GM10847 (cell line): ENCODE measurements around the gene SYPL1.

ENCODE experiments used
- POLR2A ChIP-seq: IDR thresholded peaks from 2 replicates; pipeline ENCODE4 v1.6.1; 2011; ENCODE audit not compliant: insufficient read length; ENCODE audit errors: extremely low read depth

The SYPL1 gene

DNA sequence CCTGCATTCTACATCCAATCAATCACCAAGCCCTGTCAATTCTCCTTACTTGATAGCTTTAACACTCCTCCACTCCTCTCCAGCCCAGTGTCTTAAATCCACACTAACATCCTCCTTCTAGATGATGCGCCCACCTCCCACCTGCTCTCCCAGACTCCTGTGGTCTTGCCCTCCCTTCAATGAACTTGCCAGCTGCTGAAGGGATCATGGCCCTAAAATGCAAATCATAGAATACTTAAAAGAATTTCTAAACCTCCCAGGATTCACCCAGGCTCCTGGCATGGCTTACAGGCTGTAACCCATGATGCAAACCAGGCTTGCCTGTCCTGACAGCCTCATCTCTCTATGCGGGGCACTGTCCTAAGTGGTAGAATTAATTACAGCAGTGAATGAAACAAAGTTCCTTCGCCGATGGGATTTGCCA, 43.6 kb downstream of the SYPL1 start:
- TF ChIP-seq POLR2A: no peak

DNA sequence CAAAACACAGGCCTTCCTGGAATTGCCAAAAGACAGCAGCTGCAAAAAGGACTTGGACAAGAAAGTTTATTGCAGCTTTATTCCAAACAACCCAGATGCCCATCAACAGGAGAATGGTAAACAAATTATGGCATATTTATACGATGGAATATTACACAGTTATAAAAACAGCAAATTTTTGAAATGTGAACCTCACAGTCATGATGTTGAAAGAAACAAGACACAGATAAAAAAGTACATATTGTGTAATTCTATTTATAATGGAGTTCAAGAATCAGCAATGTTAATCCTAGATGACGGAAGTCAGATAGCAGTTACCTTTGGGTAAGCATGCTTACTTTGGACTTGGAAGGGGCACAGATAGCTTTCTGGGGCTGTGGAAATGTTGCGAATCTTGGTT, 44.4 kb downstream of the SYPL1 start:
- no peak for TF ChIP-seq POLR2A

DNA sequence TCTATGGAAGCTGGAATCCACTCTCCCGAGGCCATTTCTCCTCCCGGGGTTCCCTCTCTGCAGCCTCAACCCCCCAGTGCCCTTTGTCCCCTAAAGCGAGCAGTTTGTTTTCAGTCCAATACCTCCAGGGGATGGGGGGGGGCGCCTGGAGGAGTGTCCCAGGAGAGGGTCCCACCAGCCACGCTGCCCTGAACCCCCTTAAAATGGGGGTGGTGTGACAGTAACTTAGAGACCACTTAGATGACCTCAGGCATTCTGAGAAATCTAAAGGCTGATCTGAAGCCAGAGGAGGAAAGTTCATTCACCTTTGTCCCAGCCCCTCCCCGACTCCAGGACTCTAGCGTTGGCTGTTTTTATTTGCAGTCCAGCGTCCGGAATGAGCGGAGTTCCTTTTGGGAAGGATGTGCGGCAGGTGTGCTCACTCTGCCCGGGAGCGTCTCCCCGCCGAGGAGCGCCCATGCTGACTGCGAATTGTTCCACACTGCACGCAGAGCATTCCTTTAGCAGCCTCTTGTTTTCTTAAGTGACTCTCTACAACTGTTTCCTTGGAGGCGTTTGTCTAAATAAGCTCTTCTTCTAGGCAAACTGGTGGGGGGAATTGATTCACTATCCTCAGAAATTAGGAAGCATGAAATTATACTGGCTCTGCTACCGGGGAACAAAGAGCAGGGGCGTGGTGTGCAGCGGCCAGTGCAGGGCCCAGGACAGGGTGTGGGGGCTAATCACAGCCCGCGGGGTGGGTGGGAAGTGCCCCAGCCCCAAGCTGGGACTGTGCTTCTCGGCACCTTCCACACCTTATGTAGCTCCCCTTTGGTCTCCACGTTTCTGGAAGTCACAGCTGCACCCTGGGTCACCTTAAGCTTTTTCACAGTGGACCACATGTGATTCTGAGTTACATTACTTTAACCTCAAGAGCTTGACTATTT, 46.3 kb downstream of the SYPL1 start:
- no peak for TF ChIP-seq POLR2A

DNA sequence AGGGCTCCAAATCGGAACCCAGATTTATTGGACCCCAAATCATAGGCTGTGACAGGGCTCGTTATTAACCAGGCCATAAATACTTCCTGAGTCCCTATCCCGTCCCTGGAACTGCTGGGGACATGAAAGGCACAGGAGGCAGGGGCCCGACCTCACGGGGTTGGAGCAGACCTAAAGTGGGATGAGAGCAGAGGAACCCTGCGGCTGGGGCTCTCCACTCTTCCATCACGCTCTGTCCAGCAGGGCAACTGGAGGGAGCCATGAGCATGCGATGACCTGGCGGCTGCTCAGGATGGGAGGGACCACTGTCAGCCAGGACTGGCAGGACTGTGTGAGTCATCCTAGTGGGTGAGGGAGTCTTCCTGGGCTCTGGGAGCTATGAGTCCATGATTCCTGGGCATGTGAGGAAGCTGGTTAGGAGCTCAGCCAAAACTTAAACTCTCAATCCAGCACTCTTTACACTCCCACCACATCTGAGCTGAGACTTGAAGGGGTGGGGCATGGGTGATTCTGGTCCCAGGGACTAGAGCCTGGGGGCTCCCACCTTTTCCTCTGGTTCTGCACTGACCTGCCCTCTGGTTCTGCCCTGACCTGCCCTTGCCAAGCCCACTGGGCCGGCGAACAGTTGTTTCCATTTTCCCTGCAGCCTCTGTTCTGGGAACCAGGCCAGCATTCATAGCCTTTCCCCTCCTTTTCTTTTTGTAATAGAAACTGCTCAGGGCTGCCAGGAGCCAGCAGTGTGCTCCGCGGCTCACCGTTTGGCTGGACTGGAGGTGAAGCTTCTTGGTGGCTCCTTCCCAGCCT, 47.1 kb downstream of the SYPL1 start:
- no peak for TF ChIP-seq POLR2A

DNA sequence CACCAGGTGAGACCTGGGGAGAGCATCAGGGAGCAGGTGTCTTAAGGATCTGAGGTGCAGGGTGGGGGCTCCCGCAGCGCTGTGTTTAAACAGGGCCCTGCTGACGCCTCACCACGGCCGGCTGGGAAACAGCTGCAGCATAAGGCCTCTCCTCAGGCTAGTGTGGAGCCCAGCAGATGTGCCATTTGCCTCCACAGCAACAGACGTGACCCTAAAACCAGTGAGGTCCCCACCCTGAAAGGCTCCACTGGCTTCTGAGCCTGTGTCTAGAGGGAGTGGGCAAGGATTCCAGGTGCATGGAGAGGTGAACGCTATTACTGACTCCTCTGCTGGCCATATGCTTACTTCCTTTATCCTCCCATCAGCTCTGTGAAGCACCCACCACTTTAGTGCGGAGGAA, 47.8 kb downstream of the SYPL1 start:
- no peak for TF ChIP-seq POLR2A

DNA sequence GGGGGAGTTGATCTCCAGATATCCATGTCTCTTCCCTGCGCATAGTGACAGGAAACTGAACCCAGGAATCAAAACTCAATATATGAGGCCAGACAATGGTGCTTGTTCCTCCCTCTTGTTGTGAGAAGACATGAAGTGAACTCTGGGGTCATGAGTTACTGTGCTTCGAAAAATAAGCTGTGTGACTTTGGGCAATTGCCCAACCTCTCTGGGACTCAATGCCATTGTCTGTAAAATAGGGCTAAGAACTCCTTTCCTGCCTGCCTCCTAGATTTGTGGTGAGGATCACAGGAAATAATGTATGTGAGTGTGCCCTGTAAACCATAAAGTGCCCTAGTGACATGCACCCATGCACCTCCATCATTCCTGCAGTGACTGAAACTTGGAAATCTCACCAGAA, 48.4 kb downstream of the SYPL1 start:
- no peak for TF ChIP-seq POLR2A

DNA sequence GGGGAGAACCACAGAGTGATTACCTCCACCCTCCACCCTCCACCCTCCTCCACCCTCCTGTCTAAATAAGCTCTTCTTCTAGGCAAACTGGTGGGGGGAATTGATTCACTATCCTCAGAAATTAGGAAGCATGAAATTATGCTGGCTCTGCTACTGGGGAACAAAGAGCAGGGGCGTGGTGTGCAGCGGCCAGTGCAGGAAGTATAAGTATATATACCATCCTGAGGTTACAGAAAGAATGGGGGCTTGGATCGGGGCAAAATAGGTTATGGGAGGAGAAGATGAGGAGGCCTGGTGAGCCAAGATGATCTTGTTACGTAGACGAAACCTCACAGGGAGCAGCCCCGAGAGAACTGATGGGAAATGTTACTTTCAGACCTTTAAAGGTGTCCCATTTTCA, 49.1 kb downstream of the SYPL1 start:
- no peak for TF ChIP-seq POLR2A

DNA sequence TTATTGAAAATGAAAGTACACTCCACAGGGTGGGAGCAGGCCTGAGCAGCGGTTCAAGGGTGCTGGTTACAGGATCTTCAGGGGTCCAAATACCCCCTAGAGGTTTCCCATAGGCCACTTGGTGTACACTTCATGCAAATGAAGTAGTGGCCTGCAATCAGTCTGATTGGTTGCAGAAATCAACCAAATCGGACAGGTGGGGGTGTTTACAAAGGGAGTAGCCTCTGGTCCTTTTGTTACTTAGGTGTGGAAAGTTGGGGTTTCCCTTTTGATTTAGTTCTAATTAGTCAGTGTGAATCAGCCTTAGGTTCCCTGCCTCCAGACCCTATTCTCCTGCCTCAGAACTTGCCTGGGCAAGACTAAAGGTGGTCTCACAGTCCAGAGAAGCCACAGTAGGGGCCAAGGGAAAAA, 49.6 kb downstream of the SYPL1 start:
- no peak for TF ChIP-seq POLR2A

DNA sequence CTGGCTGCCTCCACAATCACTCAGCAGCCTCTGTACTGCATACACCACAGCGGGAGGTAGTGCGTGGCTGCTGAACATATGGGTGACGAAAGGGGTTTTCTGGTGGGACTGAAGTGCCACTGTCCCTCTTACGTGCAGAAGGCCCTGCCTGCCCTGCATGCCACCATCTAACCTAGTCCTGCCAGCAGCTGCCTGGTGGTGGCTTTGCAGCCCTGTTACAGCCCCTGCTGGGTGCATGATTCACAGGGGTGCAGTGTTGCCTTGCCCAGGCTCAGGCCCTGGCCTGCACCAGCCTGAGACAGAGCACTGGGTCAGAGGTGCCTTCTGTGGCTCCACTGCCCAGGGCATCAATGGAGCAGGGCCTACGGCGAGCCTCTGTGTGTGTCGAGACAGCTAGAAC, 50.1 kb downstream of the SYPL1 start:
- TF ChIP-seq POLR2A: no peak

DNA sequence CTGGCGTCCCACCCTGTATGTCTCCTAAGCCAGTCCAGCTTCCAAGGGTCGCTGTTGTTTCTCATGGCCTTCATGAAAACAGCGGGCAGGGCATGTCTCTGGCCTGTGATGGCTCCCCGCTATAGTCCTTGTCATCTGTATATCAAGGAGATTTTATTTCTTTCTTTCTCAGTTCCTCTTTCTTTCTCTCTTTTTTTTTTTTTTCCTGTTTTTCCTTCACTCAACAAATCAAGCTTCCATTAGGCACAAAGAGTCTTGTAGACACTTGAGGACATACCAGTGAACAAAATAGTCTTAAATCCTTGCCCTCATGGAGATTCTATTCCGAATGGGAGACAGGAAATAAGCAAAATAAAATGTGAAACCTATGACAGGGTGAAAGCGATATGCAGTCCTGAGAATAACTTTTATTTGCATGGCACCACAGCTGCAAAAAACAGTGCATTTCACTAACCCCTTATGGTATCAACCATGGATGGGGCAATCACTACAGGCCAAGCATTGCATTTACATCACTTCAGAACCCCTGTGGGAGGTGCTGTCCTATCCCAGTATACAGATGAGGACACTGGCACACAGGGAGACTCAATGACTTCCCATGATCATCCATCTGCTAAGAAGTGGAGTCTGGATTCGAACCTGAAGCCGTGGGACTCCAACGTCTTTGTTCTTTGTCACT, 50.7 kb downstream of the SYPL1 start:
- no peak for TF ChIP-seq POLR2A

DNA sequence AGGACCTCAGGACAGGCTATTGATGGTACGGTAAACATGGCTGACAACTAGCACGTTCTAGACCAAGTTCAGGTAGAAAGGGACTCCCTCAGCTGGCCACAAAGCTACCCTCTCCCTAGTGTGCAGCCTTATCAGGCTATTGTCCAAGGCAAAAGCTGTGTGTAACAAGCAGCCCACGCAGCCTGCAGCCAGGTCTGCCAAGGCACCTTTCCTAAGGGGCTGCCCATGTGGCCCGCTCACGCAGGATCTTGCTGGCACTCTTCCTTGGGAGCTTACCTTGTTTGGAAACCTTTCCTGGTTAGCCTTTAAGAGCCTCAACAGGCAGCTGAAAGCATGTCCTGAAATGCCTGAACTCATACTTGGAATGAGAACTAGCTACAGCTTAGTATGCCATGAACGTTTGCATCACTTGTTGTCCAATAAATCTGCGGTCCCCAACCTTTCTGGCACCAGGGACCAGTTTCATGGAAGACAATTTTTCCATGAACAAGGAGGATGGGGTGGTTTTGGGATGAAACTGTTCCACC, 51.7 kb downstream of the SYPL1 start:
- no peak for TF ChIP-seq POLR2A

DNA sequence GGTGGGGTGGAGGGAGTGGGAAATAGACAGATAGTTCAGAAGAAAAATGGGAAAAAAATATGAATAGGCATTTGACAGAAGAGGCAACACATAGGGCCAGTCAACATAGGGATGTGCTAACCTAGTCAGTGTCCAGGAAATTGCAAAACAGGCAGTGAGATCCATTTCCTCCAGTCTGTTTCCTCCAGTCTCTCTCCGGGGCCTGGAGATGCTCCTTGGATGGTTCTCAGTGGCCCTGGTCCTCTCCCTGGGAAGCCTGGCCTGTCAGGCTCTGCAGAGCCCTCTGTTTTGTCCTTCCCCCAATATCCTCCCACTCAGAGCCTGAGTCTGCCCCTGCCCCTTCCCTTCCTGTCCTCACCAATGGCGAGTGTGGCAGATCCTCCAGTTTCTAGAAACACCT, 52.6 kb downstream of the SYPL1 start:
- TF ChIP-seq POLR2A: no peak

DNA sequence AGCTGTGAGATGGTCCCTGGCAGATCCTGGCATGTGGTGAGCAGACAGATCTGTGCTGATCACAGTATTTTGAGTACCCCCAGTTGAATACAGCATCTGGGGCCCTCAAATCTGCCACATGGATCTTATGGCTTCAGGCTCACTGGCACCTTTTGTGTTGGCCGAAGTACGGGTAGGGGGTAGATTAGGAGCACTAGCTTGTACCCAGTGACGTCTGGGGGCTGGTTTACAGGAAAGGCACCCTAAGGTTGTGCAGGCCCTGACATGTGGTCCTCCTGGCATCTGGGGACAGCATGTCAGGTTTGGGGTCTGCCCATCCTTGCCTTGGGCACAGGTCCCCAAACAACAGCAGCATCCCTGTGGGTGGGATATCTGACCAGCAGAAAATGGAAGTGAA, 53.2 kb downstream of the SYPL1 start:
- TF ChIP-seq POLR2A: no peak

DNA sequence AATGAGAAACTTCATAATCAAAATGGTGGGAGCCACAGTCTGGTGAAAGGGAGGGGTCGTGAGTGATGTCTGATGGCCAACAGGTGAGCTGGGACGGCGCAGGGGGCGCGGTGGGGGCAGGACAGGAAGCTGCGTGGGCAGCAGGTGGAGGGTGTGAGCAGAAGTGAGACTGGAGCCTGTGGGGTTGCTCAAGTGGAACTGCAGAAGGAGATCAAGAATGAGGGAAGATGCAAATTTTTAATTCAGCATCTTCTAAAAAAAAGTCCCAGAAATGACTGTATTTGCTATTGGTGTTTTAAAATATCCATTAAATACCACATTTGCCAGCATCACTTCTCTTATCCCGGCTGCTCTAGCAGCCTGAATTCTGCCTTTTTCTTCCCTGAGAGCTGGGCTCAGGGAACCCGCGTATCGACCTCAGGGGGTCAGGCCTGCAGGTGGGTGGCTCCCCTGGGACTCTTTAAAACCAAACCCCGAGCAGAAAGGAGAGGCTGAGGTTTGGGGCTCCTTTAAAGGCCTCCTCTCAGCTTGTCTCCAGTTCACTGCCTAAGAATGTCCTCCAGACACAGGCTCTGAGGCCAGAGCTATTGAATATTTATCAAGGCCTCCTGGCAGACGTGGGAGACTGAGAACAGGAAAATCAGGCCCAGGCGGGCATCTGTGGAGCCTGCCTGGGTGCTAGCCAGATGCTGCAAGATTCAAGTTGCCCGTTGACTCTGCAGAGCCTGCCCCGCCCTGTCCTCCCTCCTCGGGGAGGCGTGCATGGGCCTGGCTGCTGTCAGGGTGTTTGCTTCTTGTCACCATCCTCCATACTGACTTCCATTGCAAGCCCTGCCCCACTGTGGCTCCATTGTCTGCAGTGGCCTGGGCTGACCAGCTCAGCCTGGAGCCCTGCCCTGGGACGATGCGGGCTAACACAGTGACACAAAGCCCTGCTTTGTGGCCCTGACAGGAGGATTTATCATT, 53.9 kb downstream of the SYPL1 start:
- peak; percentile 19 for TF ChIP-seq POLR2A

DNA sequence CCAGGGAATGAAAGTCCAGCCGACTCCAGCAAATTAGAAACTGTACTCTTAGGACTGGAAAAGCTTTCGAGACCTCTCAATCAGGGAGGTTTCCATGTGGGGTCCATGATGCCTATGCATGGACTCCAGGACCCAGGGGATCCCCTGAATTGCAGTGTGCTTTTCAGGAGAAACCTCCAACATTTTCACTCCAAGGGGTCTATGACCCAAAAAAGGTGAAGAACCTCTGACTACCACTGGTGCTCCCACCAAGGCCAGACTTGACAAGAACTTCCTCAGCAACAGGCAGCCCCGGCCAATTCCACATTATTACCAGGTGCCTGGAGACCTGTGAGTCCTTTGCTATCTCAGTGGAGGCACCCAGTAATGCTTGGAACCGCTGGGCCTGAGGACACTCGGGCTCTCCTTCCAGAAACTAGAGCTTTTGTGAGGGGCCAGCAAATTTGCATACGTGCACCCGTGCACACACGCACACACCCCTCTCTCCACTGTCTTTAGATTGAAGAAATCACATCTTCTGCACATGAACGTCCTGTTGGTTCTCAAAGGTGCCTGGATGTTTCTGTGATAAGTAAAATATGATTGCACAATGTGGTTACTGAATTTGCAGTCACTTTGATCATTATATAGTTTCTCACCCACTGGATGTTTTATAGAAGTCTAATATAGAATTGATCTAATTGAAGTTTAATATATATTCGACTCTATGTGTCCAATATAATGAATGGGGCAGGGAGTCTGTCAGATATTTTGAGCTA, 54.7 kb downstream of the SYPL1 start:
- TF ChIP-seq POLR2A: no peak
